Coronary artery (tissue), 2 donors: Measurements from ENCODE around the gene SLC35F3.

Experiments
- DNase-seq: peaks from one replicate; pipeline ENCODE4 v3.0.0-alpha.2; 2017; ENCODE audit warnings: low spot score
- H3K27ac ChIP-seq, 2 donors: fragments of 200-600 bp; sonication (generic); one replicate each; pipeline ENCODE4 v1.5.1; 2016 to 2019
- H3K4me3 ChIP-seq: fragments of 200-600 bp; sonication (generic); 2 replicates; pipeline ENCODE4 v1.5.1; 2016; ENCODE audit warnings: mild to moderate bottlenecking, moderate library complexity
- TF ChIP-seq, protein P1 (sequence below): fragments of 200-600 bp; sonication (generic); IDR thresholded peaks from one replicate; pipeline ENCODE4 v1.5.1; 2019; ENCODE audit warnings: antibody characterized with exemption

The SLC35F3 gene

GRCh38 chr1:233936842-233937241 is 32.4 kb downstream of the SLC35F3 start:
- no peak for DNase-seq
- H3K4me3 ChIP-seq = no peak overlapping the region
- TF ChIP-seq, protein P1, sequence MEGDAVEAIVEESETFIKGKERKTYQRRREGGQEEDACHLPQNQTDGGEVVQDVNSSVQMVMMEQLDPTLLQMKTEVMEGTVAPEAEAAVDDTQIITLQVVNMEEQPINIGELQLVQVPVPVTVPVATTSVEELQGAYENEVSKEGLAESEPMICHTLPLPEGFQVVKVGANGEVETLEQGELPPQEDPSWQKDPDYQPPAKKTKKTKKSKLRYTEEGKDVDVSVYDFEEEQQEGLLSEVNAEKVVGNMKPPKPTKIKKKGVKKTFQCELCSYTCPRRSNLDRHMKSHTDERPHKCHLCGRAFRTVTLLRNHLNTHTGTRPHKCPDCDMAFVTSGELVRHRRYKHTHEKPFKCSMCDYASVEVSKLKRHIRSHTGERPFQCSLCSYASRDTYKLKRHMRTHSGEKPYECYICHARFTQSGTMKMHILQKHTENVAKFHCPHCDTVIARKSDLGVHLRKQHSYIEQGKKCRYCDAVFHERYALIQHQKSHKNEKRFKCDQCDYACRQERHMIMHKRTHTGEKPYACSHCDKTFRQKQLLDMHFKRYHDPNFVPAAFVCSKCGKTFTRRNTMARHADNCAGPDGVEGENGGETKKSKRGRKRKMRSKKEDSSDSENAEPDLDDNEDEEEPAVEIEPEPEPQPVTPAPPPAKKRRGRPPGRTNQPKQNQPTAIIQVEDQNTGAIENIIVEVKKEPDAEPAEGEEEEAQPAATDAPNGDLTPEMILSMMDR = no peak
- H3K27ac ChIP-seq = no peak overlapping the region

DNA sequence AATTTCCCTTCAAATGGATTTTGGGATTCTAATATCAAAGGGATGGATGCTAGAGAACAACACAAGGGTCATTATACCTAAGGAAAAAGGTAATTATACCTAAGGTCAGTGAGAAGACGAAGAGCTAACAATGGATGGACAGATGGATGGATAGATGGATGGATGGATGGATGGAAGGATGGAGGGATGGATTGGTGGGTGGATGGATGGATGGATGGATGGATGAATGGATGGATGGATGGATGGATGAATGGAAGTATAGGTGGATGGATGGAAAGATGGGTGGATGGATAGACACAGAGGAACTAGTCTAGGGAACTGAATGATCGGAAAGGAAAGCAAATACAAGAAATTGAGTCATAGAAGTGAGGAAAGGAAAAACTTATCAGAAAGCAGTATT is 34.0 kb downstream of the SLC35F3 start:
- no peak overlapping the region for H3K4me3 ChIP-seq
- no peak for DNase-seq
- H3K27ac ChIP-seq = no peak overlapping the region
- TF ChIP-seq, protein P1 = no peak

DNA sequence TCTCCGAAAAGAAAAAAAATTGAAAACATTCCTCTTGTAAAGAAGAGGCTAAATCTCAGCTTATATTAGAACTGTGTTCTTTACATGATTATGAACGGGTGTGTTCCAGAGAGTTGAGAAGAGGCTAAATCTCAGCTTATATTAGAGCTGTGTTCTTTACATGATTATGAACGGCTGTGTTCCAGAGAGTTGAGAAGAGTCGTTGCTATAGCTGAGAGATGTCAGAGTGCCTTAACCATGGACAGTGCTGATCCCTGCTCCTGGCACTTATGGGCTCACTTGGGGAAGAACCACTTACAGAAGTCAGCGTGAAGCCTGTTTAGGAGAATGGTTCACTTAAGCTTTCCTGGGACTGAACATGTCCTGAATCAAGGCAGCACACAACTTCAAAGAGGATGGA is 35.0 kb downstream of the SLC35F3 start:
- DNase-seq = no peak
- Histone ChIP-seq H3K27ac (no peak overlapping the region), H3K4me3 (no peak overlapping the region)
- TF ChIP-seq, protein P1 = no peak

- TF ChIP-seq, protein P1 = no peak
- Histone ChIP-seq H3K27ac (no peak overlapping the region), H3K4me3 (no peak overlapping the region)
- DNase-seq = no peak
Observed at GRCh38 chr1:233940908-233941307, 36.4 kb downstream of the SLC35F3 start.

DNA sequence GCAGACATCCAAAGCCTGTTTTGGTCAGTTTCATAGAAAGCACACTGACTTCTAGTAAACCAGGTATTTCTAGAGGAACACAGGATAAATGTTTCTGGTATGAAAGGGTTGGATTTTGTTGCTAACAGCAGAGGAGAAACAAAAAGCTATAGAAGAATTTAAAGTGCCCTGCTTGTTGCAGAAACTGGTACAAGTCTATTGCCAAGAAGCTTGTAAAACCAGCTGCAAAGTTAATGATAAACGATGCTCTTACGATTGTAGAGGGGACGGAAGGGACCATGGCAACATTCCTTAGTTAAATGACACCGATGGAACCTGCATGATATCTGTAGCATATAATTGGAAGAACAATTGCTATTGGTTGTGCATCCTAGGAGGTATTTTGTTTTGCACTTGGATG is 40.1 kb downstream of the SLC35F3 start:
- no peak for DNase-seq
- H3K27ac ChIP-seq = no peak overlapping the region
- no peak overlapping the region for H3K4me3 ChIP-seq
- TF ChIP-seq, protein P1 = no peak

DNA sequence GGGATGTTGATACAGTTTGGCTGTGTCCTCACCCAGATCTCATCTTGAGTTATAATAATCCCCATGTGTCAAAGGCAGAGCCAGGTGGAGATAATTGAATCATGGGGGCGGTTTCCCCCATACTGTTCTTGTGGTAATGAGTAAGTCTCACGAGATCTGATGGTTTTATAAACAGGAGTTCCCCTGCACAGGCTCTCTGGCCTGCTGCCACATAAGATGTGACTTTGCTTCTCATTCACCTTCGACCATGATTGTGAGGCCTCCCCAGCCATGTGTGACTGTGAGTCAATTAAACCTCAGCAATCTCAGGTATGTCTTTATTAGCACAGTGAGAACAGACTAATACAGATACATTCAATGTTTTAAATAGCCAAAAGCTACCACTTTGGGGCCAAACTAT is 41.1 kb downstream of the SLC35F3 start:
- Histone ChIP-seq H3K4me3 (no peak overlapping the region), H3K27ac (no peak overlapping the region)
- TF ChIP-seq, protein P1 = no peak
- no peak for DNase-seq

DNA sequence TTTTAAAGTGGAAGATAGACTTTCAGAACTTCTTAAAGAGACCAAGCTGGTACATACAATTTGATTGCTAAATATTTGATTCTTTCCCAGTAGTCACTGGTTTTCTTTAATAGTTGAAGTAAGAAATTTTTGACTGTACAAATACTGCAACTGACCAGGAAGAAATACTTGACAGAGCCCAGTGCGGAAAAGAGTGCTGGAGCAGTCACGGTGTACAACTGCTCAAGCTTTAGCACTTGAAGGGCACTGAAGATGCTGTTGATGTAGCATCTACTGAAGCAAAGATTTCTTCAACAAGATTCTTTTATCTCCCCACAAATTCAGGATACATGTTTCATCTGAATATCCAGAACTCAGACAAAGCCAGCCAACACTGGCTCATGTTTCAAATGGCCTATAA is 41.5 kb downstream of the SLC35F3 start:
- Histone ChIP-seq H3K27ac (no peak overlapping the region), H3K4me3 (no peak overlapping the region)
- DNase-seq = no peak
- TF ChIP-seq, protein P1 = no peak
